ENCODE data around the gene BTBD16.

Gene BTBD16

DNA sequence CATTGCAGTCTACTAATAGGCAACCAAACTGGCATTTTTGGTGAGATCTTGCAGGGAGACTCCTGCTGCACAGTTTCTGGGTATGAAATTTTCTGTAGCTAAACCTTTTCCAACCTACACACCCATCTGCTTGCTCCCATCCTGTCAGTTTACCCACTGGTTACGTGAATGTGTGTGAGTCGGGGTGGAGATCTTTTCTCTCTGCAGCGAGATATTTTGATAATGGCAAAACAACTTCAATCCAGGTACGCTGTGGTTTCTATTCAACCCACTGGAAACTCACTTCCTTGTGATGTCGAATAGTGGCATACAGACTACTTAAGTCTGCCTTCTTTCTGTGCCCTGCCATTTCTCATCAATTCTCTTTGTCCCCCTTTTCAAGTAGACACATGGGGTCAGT is 107.9 kb downstream of the BTBD16 start:
- Histone ChIP-seq H3K27ac (ENCODE audit: low read depth, low read length) (no peak overlapping the region), H3K9ac (ENCODE audit: low read depth, low read length) (no peak overlapping the region), H3K36me3 (ENCODE audit: insufficient read depth, low read length) (no peaks in the 10 kb centered on the region), H3K9me3 (ENCODE audit: insufficient read depth, low read depth, low read length) (no peaks in the 10 kb centered on the region), H3K27me3 (ENCODE audit: insufficient read depth, low read length) (peaks cover 1% of the 10 kb centered on the region; the same call in 1 of the 2 replicates), H3K4me1 (ENCODE audit: insufficient read depth, low read length) (peaks cover 9% of the 10 kb centered on the region), H3K4me3 (ENCODE audit: low read length) (no peak overlapping the region)
- WGBS: 98% methylated on average over 5 of the region's 5 CpGs

DNA sequence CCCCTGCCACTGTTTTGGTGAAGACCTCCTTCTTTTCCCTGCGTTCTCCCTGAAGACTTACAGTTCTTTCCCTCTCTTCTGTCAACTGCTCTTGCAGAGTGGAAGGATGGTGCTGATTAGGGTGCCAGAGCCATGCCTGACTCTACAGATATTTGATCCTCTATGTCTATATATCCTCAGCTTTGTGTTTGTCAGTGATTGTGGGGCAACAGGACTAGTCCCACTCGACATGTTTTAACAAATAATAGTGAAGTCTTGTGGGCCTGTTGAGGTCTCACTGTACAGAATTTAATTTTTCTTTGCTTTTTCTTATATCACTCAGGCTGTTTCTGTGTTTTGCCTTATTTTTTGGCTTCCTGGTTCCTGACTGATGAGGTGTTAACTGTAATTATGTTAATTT is 108.4 kb downstream of the BTBD16 start:
- WGBS: 100% methylated on average over 2 of the region's 2 CpGs
- H3K36me3 ChIP-seq (ENCODE audit: insufficient read depth, low read length): no peaks in the 10 kb centered on the region
- H3K27me3 ChIP-seq (ENCODE audit: insufficient read depth, low read length): no peaks in the 10 kb centered on the region
- H3K4me1 ChIP-seq (ENCODE audit: insufficient read depth, low read length): peaks cover 9% of the 10 kb centered on the region
- H3K4me3 ChIP-seq (ENCODE audit: low read length): no peak overlapping the region
- H3K9me3 ChIP-seq (ENCODE audit: insufficient read depth, low read depth, low read length): no peaks in the 10 kb centered on the region
- H3K27ac ChIP-seq (ENCODE audit: low read depth, low read length): no peak overlapping the region
- H3K9ac ChIP-seq (ENCODE audit: low read depth, low read length): no peak overlapping the region

GRCh38 chr10:122380703-122381102 is 109.6 kb downstream of the BTBD16 start:
- no peak overlapping the region for H3K27ac ChIP-seq (ENCODE audit: low read depth, low read length)
- no peak overlapping the region for H3K9ac ChIP-seq (ENCODE audit: low read depth, low read length)
- H3K36me3 ChIP-seq (ENCODE audit: insufficient read depth, low read length): no peaks in the 10 kb centered on the region
- H3K4me1 ChIP-seq (ENCODE audit: insufficient read depth, low read length): peaks cover 8% of the 10 kb centered on the region
- no peak overlapping the region for H3K4me3 ChIP-seq (ENCODE audit: low read length)
- no peaks in the 10 kb centered on the region for H3K27me3 ChIP-seq (ENCODE audit: insufficient read depth, low read length)
- no peaks in the 10 kb centered on the region for H3K9me3 ChIP-seq (ENCODE audit: insufficient read depth, low read depth, low read length)
- WGBS: 96% methylated on average over 4 of the region's 4 CpGs

- 69% methylated on average over 2 of the region's 2 CpGs for WGBS
- no peak overlapping the region for H3K27ac ChIP-seq (ENCODE audit: low read depth, low read length)
- no peaks in the 10 kb centered on the region for H3K36me3 ChIP-seq (ENCODE audit: insufficient read depth, low read length)
- no peaks in the 10 kb centered on the region for H3K4me1 ChIP-seq (ENCODE audit: insufficient read depth, low read length)
- no peak overlapping the region for H3K4me3 ChIP-seq (ENCODE audit: low read length)
- no peaks in the 10 kb centered on the region for H3K27me3 ChIP-seq (ENCODE audit: insufficient read depth, low read length)
- H3K9me3 ChIP-seq (ENCODE audit: insufficient read depth, low read depth, low read length): no peaks in the 10 kb centered on the region
- H3K9ac ChIP-seq (ENCODE audit: low read depth, low read length): no peak overlapping the region
Observed at GRCh38 chr10:122381680-122382079, 110.6 kb downstream of the BTBD16 start.

DNA sequence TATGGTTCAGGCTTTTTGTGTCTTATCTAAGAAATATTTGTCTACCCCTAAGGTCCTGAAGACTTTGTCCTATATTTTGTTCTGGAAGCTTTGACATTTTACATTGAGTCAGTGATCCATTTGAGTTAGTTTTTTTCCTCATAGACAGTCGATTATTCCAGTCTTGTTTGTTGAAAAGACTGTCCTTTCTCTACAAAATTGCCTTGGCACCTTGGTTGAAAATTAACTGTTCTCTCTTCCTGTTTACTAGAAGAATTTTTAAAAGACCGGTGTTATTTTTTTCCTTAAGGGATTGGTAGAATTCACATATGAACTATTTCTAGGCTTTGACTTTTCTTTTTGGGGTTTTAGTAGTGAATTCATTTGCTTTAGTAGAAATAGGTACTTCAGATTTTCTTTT is 115.4 kb downstream of the BTBD16 start:
- WGBS: 92% methylated on average over 2 of the region's 2 CpGs
- no peaks in the 10 kb centered on the region for H3K4me1 ChIP-seq (ENCODE audit: insufficient read depth, low read length)
- H3K36me3 ChIP-seq (ENCODE audit: insufficient read depth, low read length): no peaks in the 10 kb centered on the region; the same call in 1 of the 2 replicates
- no peak overlapping the region for H3K9ac ChIP-seq (ENCODE audit: low read depth, low read length)
- no peak overlapping the region for H3K27ac ChIP-seq (ENCODE audit: low read depth, low read length)
- peaks cover 8% of the 10 kb centered on the region; the same call in 1 of the 2 replicates for H3K9me3 ChIP-seq (ENCODE audit: insufficient read depth, low read depth, low read length)
- H3K4me3 ChIP-seq (ENCODE audit: low read length): no peak overlapping the region
- no peaks in the 10 kb centered on the region for H3K27me3 ChIP-seq (ENCODE audit: insufficient read depth, low read length)

- H3K4me3 ChIP-seq (ENCODE audit: low read length): no peak overlapping the region
- no peak overlapping the region for H3K27ac ChIP-seq (ENCODE audit: low read depth, low read length)
- no peaks in the 10 kb centered on the region for H3K27me3 ChIP-seq (ENCODE audit: insufficient read depth, low read length)
- WGBS: 99% methylated on average over 2 of the region's 2 CpGs
- no peak overlapping the region for H3K9ac ChIP-seq (ENCODE audit: low read depth, low read length)
- peaks cover 8% of the 10 kb centered on the region; the same call in 1 of the 2 replicates for H3K9me3 ChIP-seq (ENCODE audit: insufficient read depth, low read depth, low read length)
- no peaks in the 10 kb centered on the region; the same call in 1 of the 2 replicates for H3K36me3 ChIP-seq (ENCODE audit: insufficient read depth, low read length)
- H3K4me1 ChIP-seq (ENCODE audit: insufficient read depth, low read length): no peaks in the 10 kb centered on the region
Observed at GRCh38 chr10:122387572-122387971, 116.5 kb downstream of the BTBD16 start.
